SW 1271 (cell line): Measurements from ENCODE around the gene TYW3.

Source experiments
- DNase-seq, 2 experiments: peaks; one replicate each; lab custom pipeline; 2025; lab: John Stamatoyannopoulos, UW

The TYW3 gene, protein sequence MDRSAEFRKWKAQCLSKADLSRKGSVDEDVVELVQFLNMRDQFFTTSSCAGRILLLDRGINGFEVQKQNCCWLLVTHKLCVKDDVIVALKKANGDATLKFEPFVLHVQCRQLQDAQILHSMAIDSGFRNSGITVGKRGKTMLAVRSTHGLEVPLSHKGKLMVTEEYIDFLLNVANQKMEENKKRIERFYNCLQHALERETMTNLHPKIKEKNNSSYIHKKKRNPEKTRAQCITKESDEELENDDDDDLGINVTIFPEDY

DNA sequence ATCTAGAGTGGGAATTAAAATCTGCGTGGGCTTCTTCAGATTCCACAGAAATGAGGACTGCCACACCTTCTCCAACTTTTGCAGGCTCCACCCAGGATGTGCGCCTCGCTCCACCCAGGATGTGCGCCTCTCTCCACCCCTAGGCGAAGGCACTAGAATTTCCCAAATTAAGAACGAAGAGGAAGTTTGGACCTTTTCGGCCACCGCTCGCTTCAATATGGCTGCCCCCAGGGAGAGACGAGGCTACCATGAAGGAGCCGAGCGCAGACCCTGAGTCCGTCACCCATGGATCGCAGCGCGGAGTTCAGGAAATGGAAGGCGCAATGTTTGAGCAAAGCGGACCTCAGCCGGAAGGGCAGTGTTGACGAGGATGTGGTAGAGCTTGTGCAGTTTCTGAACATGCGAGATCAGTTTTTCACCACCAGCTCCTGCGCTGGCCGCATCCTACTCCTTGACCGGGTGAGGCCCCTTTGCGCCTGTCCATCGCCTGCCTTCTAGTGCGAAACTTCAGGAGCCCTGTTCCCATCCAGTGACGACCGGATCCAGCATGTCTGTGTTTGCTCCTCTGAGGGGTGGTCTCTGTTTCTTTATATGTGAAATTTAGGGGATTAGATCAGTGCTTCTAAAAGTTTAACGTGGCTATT, at the start of gene TYW3, which contains the start of gene CRYZ:
Gene TYW3 (plus strand): TSS at position 193 of the 644 bp plus-strand sequence. CDS start 93 bp downstream, at position 286.
Gene CRYZ (minus strand): TSS at position 91 of the 644 bp plus-strand sequence. CDS start 8,229 bp downstream, outside the sequence.
- peak; percentile 67 to 84 for DNase-seq

GRCh38 chr1:74683656-74684055, 49.3 kb upstream of the TYW3 start:
- DNase-seq: no peak

DNA sequence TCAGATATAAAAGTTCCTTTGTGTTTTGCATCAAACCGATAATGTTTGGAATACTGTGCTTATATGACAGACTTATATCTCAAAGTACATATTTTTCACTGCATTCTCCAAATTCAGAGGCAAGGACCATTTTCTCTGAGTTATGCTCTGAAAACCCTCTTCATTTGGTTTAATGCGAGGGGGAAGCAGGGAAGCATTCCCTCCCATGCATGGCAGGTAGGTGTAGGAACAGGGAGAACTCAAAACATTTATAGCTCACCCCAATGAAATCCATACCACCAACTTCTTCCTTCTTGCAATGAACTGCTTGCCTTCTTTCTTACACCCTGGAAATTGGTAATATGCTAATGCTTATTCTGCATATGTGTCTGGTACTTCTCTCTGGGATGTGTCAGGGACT, 48.7 kb upstream of the TYW3 start:
- DNase-seq: no peak

DNA sequence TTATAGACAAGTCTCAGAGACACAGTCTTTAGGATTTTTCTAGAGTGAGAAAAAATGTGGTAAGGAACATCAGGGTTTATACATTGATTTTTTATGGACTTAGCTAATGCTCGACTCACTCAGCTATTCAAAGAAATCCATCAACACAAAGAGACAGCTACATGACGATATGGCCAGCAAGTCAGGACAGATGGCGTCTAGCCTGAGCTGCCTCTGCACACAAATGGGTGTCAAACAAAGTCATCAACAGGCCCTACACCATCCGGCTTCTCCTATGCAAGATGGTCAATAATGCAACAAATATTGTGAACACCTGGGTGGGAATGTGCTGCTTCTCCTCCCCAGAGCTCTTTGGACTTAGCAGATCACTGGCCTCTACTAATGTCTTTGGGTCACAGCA, 46.0 kb upstream of the TYW3 start:
- no peak for DNase-seq

GRCh38 chr1:74689621-74690363, 43.2 kb upstream of the TYW3 start:
- peak in 1 of 2 experiments; percentile 24 for DNase-seq

DNA sequence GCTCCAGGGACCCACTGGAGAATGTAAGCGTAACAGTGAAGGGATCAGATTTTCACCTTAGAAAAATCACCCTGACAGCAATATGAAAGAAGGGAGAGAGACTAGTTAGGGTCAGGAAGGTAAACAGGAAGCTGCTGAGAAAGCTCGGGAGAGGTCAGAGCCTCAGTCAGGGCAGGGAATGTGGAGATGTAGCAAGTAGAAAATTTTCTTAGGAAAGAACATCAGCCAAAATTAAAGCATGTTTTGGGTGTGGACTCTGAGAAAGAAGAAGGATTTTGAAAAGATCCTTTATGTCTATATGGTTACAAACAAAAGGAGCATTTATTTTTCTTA, 42.6 kb upstream of the TYW3 start:
- no peak for DNase-seq

GRCh38 chr1:74690909-74691308, 42.0 kb upstream of the TYW3 start:
- DNase-seq: no peak

GRCh38 chr1:74693473-74693872, 39.5 kb upstream of the TYW3 start:
- no peak for DNase-seq

DNA sequence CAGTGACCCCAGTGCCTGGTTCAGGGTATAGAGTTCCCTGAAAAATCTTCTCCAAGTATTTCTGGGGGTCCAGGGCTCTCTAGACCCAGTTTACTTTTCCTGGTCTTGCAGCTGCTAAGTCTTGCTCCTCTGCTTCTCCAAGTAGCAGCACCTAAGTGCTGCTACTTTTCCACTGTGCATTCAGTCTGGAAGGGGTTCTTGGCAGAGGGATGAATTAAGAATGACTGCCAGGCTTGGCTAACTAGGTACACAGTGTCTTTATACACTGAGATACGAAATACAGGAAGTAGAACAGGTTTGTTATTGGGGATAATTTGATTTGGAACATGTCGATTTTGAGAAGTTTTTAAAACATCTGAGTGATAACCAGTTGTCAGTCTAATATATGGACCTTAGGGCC, 35.1 kb upstream of the TYW3 start:
- no peak for DNase-seq

- DNase-seq: no peak
Observed at GRCh38 chr1:74699331-74699730, 33.6 kb upstream of the TYW3 start.

DNA sequence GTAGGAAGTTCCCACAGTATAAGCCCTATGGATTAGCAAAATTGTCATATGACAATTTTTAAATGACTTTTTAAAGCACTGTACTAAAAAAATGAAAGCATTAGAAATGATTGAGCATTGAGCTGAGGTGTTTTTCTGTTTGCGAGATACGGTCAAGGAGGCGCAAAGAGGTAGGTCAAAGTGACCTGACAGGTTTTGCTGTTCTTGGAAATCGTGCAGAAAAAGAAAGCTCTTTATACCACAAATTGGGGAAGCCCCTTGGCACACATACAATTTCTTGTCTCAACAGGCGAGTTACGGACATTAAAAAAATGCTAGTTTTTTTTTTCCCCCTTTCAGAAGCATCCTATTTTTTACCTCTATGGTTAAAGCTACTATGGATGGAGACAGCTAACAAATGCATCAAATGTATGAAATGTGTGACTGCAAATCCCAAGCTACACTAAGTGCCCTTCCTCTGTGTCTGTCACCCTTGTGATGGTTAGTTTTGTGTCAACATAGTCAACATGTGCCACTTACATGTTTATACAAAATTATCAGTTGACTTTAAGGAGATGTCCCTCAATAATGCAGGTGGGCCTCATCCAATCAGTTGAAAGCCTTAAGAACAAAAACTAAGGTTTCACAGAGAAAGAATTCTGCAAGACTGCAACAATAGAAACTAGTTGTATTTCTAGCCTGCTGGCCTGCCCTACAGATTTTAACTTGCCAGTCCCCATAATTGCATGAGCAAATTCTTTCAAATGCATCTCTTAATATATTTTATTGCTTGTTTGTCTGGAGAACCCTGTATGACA, 29.4 kb upstream of the TYW3 start:
- DNase-seq: no peak

DNA sequence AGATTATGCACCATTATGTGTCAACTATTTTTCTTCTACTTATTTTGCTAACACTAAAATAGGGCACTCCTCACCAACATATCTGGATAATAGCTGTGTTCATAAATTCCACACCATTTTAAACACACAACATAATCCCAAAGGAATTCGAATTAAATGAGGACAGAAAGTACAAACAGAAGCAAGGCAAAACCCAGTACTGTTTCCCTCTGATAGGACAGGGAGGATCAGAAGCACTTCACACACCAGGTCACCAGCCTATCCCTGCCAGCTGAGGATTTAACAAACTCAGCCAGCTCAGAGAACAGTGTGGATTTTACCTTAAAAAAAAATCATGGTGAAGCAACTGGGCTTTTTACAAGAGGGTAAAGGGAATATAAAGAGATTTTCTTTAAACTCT, 20.1 kb upstream of the TYW3 start:
- DNase-seq: no peak

DNA sequence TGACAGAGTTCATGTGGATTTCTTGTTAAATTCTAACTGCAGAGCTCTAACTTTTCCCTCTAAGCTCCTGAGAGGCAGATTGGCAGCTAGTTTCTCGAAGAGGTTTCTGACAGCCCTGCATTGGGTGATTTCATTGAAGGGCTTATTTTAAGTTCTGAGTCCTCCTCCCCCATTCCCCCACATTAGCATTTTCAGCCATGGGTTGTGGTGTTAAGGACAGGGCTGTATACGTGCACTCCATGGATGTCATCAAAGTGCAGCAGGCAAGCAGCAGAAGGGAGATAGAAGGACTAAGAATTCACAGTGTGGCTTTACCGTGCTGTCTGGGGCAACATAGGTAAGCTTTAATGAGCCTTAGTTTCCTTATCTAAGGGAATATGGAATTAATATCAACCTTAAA, 19.1 kb upstream of the TYW3 start:
- DNase-seq: no peak

GRCh38 chr1:74714429-74715235, 18.3 kb upstream of the TYW3 start:
- DNase-seq: no peak

DNA sequence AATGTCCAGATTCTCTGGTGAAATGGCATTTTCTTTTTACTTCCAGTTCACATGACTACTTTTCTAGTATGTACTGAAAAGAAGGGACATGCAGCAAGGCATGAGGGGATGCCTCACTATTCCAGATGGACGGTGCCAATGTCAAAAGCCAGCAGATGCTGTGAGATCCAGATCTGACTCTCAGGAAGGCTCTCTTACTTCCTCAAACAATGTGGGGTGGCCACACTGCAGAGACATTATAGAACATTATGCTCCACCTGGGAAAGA, 17.8 kb upstream of the TYW3 start:
- no peak for DNase-seq

DNA sequence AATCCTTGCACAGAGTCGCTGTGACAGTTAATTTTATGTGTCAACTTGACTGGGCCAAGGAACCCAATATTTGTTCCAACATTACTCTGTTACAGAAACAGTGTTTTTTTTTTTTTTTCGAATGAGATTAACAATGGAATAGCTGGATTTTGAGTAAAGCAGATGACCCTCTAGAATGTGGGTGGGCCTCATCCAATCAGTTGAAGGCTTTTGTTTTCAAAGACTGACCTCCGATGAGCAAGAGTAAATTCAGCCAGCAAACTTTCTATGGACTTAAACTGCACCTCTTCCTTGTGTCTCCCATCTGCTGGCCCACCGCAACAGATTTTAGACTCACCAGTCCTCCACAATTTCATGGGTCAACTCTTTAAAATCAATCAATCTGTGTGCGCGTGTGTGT, 17.1 kb upstream of the TYW3 start:
- no peak for DNase-seq

- no peak for DNase-seq
Observed at GRCh38 chr1:74716822-74717221, 16.1 kb upstream of the TYW3 start.

DNA sequence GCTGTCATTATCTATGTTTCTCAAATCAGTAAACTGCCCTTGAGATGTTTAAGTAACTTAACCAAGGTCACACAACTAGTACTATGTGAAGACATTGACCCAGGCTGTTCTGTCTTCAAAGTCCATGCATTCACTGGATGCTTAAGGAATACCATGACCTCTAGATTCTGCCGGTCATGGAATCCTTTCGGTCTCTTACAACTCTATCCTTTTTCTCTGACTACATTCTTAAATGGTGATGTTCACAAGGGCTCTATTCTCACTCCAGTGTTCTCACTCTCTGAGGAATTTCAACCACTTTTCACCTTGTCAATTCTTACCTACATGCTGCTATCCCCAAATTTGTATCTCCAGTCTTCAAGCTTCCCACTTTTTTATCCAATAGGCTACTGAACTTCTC, 15.3 kb upstream of the TYW3 start:
- no peak for DNase-seq

DNA sequence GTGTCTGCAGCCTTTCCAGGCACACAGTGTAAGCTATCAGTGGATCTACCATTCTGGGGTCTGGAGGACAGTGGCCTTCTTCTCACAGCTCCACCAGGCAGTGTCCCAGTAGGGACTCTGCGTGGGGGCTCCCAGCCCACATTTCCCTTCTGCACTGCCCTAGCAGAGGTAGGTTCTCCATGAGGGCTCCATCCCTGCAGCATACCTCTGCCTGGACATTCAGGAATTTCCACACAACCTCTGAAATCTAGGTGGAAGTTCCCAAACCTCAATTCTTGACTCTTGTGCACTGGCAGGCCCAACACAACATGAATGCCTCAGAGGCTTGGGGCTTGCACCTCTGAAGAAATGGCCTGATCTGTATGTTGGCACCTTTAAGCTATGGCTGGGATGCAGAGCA, 6.9 kb upstream of the TYW3 start:
- no peak for DNase-seq

DNA sequence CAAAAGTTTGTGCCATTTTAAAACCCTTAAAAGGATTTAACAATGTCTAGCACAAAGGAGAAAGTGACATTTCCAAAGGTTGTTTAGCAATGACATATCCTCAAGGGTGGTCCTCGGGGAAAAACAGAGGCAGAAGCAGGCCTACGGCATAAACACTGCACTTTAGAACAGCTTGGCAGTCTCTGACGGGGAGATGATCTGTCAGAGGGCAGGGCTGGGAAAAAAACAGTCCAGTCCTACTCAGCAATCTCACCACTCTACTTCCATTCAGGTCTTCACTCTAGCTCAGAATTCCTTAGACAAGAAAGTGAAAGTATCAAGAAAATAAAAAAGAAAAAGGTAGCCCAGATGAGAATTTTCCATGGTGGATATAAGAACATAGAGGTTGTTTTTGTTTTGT, 4.2 kb upstream of the TYW3 start:
- no peak for DNase-seq

- DNase-seq: no peak
Observed at GRCh38 chr1:74729741-74730478, 3.0 kb upstream of the TYW3 start.
